ENCODE measurements around the gene CELF4. TPM values are rescaled to one million over a fixed set of nuclear protein-coding genes. Genes with fewer than 3 reads are reported as not detected.

CELF4 gene
- total RNA-seq, 4 donors from 2014 or later: 0.32 to 0.81 (median 0.77) TPM

DNA sequence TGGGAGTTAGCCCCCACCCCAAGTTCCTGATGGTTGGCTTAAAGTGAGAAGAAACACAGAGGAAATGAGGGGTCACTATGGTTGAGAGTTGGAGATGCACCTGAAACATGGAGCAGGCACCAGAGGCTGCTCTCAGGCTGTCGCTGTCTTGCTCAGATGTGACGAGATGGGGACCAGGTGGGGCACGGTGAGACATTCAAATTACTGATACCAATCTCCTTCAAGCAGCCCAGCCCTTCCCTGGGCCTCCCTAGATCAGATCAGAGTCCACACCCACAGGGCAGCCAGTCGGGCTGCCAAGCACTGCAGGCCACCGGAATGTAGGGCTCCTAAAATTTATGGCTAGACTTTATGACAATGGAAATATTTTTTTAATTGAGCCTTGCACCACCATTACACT, 176.6 kb downstream of the CELF4 start:
- TF ChIP-seq, protein P1, sequence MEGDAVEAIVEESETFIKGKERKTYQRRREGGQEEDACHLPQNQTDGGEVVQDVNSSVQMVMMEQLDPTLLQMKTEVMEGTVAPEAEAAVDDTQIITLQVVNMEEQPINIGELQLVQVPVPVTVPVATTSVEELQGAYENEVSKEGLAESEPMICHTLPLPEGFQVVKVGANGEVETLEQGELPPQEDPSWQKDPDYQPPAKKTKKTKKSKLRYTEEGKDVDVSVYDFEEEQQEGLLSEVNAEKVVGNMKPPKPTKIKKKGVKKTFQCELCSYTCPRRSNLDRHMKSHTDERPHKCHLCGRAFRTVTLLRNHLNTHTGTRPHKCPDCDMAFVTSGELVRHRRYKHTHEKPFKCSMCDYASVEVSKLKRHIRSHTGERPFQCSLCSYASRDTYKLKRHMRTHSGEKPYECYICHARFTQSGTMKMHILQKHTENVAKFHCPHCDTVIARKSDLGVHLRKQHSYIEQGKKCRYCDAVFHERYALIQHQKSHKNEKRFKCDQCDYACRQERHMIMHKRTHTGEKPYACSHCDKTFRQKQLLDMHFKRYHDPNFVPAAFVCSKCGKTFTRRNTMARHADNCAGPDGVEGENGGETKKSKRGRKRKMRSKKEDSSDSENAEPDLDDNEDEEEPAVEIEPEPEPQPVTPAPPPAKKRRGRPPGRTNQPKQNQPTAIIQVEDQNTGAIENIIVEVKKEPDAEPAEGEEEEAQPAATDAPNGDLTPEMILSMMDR (IDR thresholded peaks at IDR 0.05): no peak
- TF ChIP-seq EP300 (IDR thresholded peaks at IDR 0.05) (no peak), POLR2A (IDR thresholded peaks at IDR 0.05) (no peak), POLR2AphosphoS5 (IDR thresholded peaks at IDR 0.05) (no peak)
- 30 to 71% methylated on average over 2 to 5 of the region's 5 CpGs for WGBS, 2 donors (ENCODE audit: low coverage in 1 of 2)
- H3K4me1 ChIP-seq: peaks cover 0 to 8% (median 0%) of the 10 kb centered on the region in 3 donors
- H3K9me3 ChIP-seq: peaks cover 0 to 17% (median 0%) of the 10 kb centered on the region in 3 donors
- no peak for ATAC-seq
- H3K36me3 ChIP-seq: no peaks in the 10 kb centered on the region
- no peak overlapping the region for H3K27ac ChIP-seq
- H3K4me3 ChIP-seq: no peak overlapping the region
- peaks cover 14% of the 10 kb centered on the region for H3K27me3 ChIP-seq

DNA sequence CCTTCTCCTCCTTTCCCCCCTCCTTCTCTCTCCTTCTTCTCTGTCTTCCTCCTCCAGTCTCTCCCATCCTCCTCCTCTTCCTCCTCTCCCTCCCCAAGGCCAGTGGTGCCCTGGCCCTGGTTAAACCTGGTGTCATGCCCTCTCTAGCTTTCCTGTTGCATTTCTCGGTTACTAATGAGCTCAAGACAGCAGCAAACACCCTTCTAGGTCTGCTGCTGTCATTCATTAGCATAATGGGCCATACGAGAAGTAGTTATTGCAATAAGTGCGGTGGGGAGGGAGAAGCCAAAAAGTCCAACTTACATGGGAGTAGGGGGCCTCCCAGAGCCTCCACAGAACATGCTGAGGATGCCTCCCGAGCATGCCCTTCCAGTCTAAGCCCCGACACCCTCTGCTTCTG, 177.2 kb downstream of the CELF4 start:
- TF ChIP-seq POLR2A (IDR thresholded peaks at IDR 0.05) (no peak), EP300 (IDR thresholded peaks at IDR 0.05) (no peak), POLR2AphosphoS5 (IDR thresholded peaks at IDR 0.05) (no peak)
- TF ChIP-seq, protein P1 (IDR thresholded peaks at IDR 0.05): no peak
- no peak overlapping the region for H3K27ac ChIP-seq
- H3K4me1 ChIP-seq: peaks cover 0 to 1% (median 0%) of the 10 kb centered on the region in 3 donors
- no peak overlapping the region for H3K4me3 ChIP-seq
- 78% methylated on average over 4 of the region's 5 CpGs; no CpG with 5 or more reads in 1 of the 2 donors for WGBS, 2 donors (ENCODE audit: low coverage in 1 of 2)
- peaks cover 0 to 17% (median 0%) of the 10 kb centered on the region in 3 donors for H3K9me3 ChIP-seq
- no peak for ATAC-seq
- H3K27me3 ChIP-seq: peaks cover 18% of the 10 kb centered on the region
- H3K36me3 ChIP-seq: no peaks in the 10 kb centered on the region

DNA sequence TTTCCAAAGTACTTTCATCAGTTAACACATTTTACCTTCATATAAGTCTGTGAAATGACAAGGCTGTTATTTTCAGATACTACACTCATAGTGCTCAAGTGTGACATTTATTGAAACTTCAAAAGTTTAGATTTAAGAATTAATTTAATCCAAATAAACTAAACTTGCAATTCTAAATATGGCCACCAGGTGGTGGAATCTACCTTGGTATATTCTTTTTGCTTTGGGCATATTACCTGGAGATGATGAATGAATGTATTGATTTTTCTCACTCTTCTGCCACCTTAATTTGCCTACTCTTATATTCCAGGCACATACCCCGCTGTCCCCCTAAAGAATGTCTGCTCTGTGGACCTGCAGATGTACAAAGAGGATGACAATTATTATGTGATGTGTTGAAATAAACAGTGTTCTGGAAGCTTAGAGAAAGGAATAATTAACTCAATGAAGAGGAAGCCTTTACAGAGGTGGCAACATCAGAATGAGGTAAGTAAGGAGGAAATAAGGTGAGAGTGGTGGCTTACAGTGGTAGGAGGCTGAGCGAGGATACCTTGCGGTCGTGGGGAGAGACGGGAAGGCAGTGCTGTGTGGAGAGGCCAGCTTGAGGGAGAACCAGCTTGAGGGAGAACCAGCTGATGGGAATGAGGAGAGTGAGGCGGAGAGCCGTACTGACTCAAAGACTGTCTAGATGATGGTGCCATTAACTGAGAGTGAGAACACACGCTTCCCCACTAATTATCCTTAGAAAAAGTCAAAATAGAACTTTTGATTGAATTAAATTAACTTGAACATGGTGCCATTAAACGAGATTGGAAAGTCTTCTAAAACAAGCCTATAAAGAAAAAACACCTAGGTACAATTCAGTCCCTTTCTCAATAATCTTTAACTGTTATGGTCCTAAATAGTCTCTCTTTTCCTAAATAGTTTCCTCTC, 179.5 kb downstream of the CELF4 start:
- Histone ChIP-seq H3K36me3 (no peaks in the 10 kb centered on the region), H3K4me3 (no peak overlapping the region), H3K4me1 (no peaks in the 10 kb centered on the region), H3K9me3 (peaks cover 0 to 17% (median 0%) of the 10 kb centered on the region in 3 donors), H3K27me3 (peaks cover 29% of the 10 kb centered on the region), H3K27ac (no peak overlapping the region)
- no peak for ATAC-seq
- WGBS, 2 donors (ENCODE audit: low coverage in 1 of 2): 72 to 83% methylated on average over 5 to 9 of the region's 9 CpGs
- TF ChIP-seq POLR2A (IDR thresholded peaks at IDR 0.05): no peak
- no peak for TF ChIP-seq POLR2AphosphoS5 (IDR thresholded peaks at IDR 0.05)
- TF ChIP-seq, protein P1 (IDR thresholded peaks at IDR 0.05): peak in 3 of 4 experiments; percentile 62 to 68 (median 66)
- no peak for TF ChIP-seq EP300 (IDR thresholded peaks at IDR 0.05)

DNA sequence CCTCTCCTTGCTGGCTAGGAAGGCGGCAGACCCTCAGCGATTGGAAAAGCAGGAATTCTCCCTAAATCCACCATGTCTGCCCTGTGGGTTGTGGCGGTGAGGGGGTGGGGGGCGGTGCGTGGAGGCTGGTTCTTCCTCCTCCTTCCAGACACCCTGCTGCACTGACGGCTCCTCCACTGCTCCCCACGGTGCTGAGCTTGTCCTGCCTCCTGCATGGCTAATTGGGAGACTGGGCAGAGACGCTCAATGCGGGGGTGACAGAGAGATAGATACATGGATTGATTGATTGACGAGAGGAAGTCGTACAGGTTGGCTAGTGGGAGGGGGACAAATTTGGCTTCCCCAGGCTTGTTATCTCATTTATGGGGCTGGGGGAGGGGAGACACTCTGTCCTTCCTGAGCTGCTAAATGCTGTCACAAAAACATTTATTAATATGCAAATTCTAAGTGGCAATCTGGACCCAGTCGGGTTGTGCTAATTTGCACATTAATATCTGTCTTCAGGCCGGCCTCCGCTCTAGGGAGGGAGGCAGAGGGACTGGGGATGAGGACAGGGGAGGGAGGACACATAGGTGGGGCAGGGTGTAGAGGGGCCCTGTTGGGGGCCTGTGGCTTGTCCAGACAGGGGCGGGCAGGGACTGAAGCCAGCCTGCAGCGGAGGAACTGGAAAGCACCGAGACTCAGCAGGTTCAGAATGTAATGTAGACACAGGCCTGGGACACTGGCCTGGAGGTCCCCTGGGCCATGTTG, 181.6 kb downstream of the CELF4 start:
- ATAC-seq: no peak
- no peak overlapping the region for H3K4me3 ChIP-seq
- TF ChIP-seq, protein P1 (IDR thresholded peaks at IDR 0.05): no peak
- TF ChIP-seq EP300 (IDR thresholded peaks at IDR 0.05): no peak
- TF ChIP-seq POLR2A (IDR thresholded peaks at IDR 0.05): no peak
- no peak for TF ChIP-seq POLR2AphosphoS5 (IDR thresholded peaks at IDR 0.05)
- H3K27me3 ChIP-seq: peaks cover 33% of the 10 kb centered on the region
- H3K4me1 ChIP-seq: no peaks in the 10 kb centered on the region
- peaks cover 0 to 2% (median 0%) of the 10 kb centered on the region in 3 donors for H3K9me3 ChIP-seq
- H3K27ac ChIP-seq: no peak overlapping the region
- H3K36me3 ChIP-seq: no peaks in the 10 kb centered on the region
- WGBS, 2 donors (ENCODE audit: low coverage in 1 of 2): 40 to 65% methylated on average over 1 to 10 of the region's 17 CpGs
